HL-60 (cell line): ENCODE measurements around the gene EMC8.
A peak's percentile ranks its signal among the peaks of the same experiment; 100 is the strongest.

Experiments
- DNase-seq, 2 experiments: peaks; one replicate each; pipeline ENCODE4 v3.0.0-alpha.2; 2010 to 2020; ENCODE audit warnings: low read depth in 1 of 2, low spot score in 1 of 2
- H3K27ac ChIP-seq: fragments of 250-450 bp; sonication (Bioruptor Pico); replicated peaks from 2 replicates; pipeline ENCODE4 v1.5.1; 2020; ENCODE audit warnings: mild to moderate bottlenecking, moderate library complexity
- H3K27me3 ChIP-seq: fragments of 250-450 bp; sonication (Bioruptor Pico); 2 replicates; pipeline ENCODE4 v1.5.1; 2021; ENCODE audit warnings: mild to moderate bottlenecking, moderate library complexity; ENCODE audit not compliant: insufficient read depth, poor library complexity, severe bottlenecking
- H3K4me3 ChIP-seq: replicated peaks from 2 replicates; pipeline ENCODE4 v1.5.1; 2011; ENCODE audit warnings: mild to moderate bottlenecking, control low read depth, low read length; ENCODE audit not compliant: insufficient read depth
- GABPA ChIP-seq: IDR thresholded peaks from 2 replicates; pipeline ENCODE4 v1.6.1; 2012; ENCODE audit warnings: low read depth
- POLR2AphosphoS5 ChIP-seq: IDR thresholded peaks from 2 replicates; pipeline ENCODE4 v1.6.1; 2012; ENCODE audit warnings: low read depth
- SPI1 ChIP-seq: IDR thresholded peaks from 2 replicates; pipeline ENCODE4 v1.6.1; 2012; ENCODE audit warnings: low read depth, mild to moderate bottlenecking, borderline replicate concordance
- TF ChIP-seq, protein P1 (sequence below): IDR thresholded peaks from 2 replicates; pipeline ENCODE4 v1.6.1; 2012; ENCODE audit warnings: low read depth; ENCODE audit not compliant: insufficient replicate concordance
- TF ChIP-seq, protein P2 (sequence below): IDR thresholded peaks from one replicate; pipeline ENCODE4 v1.5.1; 2011; ENCODE audit warnings: low read length, control low read depth, inconsistent platforms; ENCODE audit not compliant: insufficient read depth

EMC8 gene

DNA sequence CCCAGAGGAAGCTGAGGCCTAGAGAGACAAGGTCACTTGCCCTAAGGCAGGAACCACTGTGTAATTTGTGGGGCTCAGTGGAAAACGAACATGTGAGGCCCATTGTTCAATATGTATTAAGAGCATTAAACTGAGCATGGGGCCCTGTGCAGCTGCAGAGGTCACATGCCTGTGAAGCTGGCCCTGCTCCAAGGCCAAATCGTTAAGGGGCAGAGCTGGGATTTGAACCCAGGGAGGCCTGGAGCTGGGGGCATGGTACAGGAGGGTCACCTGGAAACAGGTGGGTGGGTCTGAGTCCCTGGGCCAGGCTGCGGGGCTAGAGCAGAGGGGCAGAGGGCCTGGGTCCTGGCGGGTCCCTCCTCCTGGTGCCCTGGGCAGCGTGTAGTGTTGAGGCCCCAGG, 68.2 kb downstream of the EMC8 start:
- DNase-seq: peak in 1 of 2 experiments; percentile 18
- TF ChIP-seq GABPA (no peak), SPI1 (no peak), POLR2AphosphoS5 (no peak)
- TF ChIP-seq, protein P1, sequence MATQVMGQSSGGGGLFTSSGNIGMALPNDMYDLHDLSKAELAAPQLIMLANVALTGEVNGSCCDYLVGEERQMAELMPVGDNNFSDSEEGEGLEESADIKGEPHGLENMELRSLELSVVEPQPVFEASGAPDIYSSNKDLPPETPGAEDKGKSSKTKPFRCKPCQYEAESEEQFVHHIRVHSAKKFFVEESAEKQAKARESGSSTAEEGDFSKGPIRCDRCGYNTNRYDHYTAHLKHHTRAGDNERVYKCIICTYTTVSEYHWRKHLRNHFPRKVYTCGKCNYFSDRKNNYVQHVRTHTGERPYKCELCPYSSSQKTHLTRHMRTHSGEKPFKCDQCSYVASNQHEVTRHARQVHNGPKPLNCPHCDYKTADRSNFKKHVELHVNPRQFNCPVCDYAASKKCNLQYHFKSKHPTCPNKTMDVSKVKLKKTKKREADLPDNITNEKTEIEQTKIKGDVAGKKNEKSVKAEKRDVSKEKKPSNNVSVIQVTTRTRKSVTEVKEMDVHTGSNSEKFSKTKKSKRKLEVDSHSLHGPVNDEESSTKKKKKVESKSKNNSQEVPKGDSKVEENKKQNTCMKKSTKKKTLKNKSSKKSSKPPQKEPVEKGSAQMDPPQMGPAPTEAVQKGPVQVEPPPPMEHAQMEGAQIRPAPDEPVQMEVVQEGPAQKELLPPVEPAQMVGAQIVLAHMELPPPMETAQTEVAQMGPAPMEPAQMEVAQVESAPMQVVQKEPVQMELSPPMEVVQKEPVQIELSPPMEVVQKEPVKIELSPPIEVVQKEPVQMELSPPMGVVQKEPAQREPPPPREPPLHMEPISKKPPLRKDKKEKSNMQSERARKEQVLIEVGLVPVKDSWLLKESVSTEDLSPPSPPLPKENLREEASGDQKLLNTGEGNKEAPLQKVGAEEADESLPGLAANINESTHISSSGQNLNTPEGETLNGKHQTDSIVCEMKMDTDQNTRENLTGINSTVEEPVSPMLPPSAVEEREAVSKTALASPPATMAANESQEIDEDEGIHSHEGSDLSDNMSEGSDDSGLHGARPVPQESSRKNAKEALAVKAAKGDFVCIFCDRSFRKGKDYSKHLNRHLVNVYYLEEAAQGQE: no peak
- TF ChIP-seq, protein P2, sequence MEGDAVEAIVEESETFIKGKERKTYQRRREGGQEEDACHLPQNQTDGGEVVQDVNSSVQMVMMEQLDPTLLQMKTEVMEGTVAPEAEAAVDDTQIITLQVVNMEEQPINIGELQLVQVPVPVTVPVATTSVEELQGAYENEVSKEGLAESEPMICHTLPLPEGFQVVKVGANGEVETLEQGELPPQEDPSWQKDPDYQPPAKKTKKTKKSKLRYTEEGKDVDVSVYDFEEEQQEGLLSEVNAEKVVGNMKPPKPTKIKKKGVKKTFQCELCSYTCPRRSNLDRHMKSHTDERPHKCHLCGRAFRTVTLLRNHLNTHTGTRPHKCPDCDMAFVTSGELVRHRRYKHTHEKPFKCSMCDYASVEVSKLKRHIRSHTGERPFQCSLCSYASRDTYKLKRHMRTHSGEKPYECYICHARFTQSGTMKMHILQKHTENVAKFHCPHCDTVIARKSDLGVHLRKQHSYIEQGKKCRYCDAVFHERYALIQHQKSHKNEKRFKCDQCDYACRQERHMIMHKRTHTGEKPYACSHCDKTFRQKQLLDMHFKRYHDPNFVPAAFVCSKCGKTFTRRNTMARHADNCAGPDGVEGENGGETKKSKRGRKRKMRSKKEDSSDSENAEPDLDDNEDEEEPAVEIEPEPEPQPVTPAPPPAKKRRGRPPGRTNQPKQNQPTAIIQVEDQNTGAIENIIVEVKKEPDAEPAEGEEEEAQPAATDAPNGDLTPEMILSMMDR: no peak
- no peak overlapping the region for H3K4me3 ChIP-seq
- peak overlapping the region; percentile 74 for H3K27ac ChIP-seq
- H3K27me3 ChIP-seq: no peaks in the 10 kb centered on the region

DNA sequence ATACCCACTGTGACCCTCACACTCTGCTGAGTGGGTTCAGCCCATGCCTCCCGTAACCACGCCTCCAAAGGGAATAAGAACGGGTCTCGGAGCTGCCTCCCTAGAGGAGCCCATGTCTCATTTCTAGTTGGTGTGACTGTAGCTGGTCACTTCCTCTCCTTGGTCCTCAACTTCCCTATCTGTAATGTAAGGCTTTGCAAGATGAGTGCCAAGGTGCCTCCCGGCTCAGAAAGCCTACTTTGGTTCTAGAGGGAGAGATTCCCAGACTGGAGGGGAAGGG, 69.2 kb downstream of the EMC8 start:
- DNase-seq: peak; percentile 66 to 70
- TF ChIP-seq SPI1 (peak; percentile 84), POLR2AphosphoS5 (no peak), GABPA (no peak)
- TF ChIP-seq, protein P1: no peak
- TF ChIP-seq, protein P2: no peak
- no peak overlapping the region for H3K4me3 ChIP-seq

DNA sequence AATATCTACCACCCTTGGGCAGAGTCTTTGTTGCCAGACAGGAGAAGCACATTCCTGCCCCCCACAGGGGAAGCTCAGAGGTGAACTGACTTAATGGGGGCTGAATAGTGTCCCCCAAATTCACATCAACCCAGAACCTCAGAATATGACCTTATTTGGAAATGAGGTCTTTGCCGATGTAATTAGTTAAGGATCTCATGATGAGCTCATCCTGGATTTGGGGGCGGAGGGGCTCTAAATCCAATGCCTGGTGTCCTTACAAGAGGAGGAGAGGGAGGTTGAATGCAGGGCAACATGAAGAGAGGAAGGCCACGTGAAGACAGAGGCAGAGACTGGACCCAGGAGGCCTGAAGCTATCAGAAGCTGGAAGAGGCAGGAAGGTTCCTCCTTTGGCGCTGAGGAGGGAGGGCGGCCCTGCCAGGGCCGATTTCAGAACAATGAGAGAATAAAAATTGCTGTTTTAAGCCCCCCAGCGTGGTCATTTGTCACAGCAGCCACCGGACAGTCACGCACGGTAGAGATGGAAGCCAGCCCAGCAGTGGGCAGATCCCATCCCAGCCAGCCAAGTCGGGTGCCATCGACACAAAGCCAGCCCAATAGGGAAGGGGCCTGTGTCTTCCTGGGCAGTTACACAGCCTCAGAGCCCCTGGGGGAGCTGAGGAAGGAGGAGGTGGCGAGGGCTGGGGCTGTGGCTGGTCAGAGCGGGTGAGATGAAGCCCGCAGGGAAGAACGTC, 69.7 kb downstream of the EMC8 start:
- Histone ChIP-seq H3K27me3 (no peaks in the 10 kb centered on the region), H3K4me3 (no peak overlapping the region), H3K27ac (peak overlapping the region; percentile 74)
- TF ChIP-seq POLR2AphosphoS5: no peak
- TF ChIP-seq, protein P1: no peak
- TF ChIP-seq, protein P2: no peak
- TF ChIP-seq GABPA: no peak
- no peak for TF ChIP-seq SPI1
- DNase-seq: no peak

More for the DNA sequence above, 69.2 kb downstream of the EMC8 start:
- Histone ChIP-seq H3K27ac (peak overlapping the region; percentile 74), H3K27me3 (no peaks in the 10 kb centered on the region)
